ENCODE measurements around the gene KANSL2.
"Not testable (repeated sequence)": the region's sequence is repeated elsewhere in the genome, so short reads cannot be mapped to it uniquely, and the experiment has no call there.

Gene KANSL2, protein sequence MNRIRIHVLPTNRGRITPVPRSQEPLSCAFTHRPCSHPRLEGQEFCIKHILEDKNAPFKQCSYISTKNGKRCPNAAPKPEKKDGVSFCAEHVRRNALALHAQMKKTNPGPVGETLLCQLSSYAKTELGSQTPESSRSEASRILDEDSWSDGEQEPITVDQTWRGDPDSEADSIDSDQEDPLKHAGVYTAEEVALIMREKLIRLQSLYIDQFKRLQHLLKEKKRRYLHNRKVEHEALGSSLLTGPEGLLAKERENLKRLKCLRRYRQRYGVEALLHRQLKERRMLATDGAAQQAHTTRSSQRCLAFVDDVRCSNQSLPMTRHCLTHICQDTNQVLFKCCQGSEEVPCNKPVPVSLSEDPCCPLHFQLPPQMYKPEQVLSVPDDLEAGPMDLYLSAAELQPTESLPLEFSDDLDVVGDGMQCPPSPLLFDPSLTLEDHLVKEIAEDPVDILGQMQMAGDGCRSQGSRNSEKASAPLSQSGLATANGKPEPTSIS

DNA sequence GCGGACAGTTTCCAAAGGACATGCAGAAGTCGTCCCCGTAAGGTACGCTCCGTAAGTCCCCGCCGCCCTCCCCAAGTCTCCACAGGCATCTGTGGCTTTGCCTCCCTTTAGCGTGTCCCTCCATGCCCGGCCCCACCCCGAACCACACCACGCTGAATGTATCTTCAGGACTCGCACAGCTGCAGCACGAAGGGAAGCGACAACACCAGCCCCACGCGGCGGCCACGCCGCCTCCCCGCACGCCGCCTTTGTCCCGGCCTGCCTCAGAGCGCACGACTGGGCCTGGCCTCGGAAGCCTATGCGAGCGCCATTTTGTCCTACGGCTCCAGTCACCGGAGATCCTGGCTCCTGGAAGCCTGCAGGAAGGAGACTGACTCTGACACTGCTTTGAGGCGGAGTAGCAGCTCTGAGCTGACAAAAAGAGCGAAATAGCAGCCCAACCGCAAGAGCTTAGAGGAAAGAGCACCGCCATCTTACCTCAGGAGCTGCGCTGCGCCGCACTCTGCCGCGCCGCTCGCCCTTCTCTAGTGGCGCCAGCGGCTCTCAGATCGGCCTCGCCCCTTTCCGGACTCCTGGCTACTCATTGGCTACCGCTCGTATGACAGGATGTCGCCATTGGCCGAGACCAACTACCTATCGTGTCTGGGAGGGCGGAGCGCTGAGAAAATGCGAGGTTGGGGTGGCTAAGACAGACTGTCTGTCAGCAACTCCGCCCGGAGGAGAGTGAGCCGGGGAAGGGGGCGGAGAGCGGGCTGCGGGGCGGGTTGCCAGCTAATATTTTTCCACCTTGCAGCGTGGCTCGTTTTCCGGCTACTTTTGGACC lies at the start of gene KANSL2:
TSS of gene KANSL2 (minus strand) at position 529 of the 823 bp plus-strand sequence. CDS start 606 bp downstream, outside the sequence.
- Histone ChIP-seq H3K27me3 (ENCODE audit: insufficient read depth, low read length) (no peaks in the 10 kb centered on the region), H3K4me3 (ENCODE audit: low read length) (peak within 1 kb of the TSS; percentile 83), H3K36me3 (ENCODE audit: insufficient read depth, low read length) (peaks cover 36% of the 10 kb centered on the region), H3K9me3 (ENCODE audit: low read length) (no peaks in the 10 kb centered on the region), H3K4me1 (ENCODE audit: insufficient read depth, low read length) (peaks cover 28% of the 10 kb centered on the region), H2AFZ (ENCODE audit: low read depth, low read length) (peak within 1 kb of the TSS; percentile 55)

DNA sequence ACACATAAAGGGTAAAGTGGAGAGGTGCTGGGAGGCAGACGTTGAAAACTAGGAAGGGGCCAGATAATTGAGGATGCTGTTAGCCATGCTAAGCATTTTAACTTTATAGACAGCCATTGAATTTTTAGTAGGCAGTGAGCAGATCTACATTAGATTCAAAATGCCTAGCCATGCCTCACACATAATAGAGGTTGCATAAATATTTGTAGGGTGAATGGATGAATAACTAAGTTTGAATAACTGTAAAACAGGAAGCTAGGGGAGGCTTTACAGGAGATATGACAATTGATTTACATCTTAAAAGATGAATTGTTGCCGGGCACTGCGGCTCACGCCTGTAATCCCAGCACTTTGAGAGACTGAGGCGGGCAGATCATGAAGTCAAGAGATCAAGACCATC lies 46.8 kb upstream of the KANSL2 start:
- Histone ChIP-seq H3K36me3 (ENCODE audit: insufficient read depth, low read length) (no peaks in the 10 kb centered on the region), H3K4me1 (ENCODE audit: insufficient read depth, low read length) (peaks cover 3% of the 10 kb centered on the region), H3K27me3 (ENCODE audit: insufficient read depth, low read length) (no peaks in the 10 kb centered on the region), H3K4me3 (ENCODE audit: low read length) (no peak overlapping the region), H3K9me3 (ENCODE audit: low read length) (no peaks in the 10 kb centered on the region), H2AFZ (ENCODE audit: low read depth, low read length) (no peak overlapping the region)

- H2AFZ ChIP-seq (ENCODE audit: low read depth, low read length); H3K4me3 ChIP-seq (ENCODE audit: low read length); H3K4me1 ChIP-seq (ENCODE audit: insufficient read depth, low read length); H3K36me3 ChIP-seq (ENCODE audit: insufficient read depth, low read length); H3K9me3 ChIP-seq (ENCODE audit: low read length); H3K27me3 ChIP-seq (ENCODE audit: insufficient read depth, low read length): not testable (repeated sequence)
These were observed 38.7 kb upstream of the KANSL2 start for GRCh38 chr12:48720737-48721136.

DNA sequence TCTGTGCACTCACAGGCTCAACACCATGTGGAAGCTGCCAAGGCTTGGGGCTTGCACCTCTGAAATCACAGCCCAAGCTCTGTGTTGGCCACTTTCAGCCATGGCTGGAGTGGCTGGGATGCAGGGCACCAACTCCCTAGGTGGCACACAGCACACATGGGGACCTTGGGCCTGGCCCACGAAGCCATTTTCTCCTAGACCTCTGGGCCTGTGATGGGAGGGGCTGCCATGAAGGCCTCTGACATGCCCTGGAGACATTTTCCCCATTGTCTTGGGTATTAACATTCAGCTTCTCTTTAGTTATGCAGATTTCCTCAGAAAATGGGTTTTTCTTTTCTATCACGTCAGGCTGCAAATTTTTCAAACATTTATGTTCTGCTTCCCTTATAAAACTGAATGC lies 38.1 kb upstream of the KANSL2 start:
- H3K9me3 ChIP-seq (ENCODE audit: low read length); H3K4me1 ChIP-seq (ENCODE audit: insufficient read depth, low read length); H2AFZ ChIP-seq (ENCODE audit: low read depth, low read length); H3K27me3 ChIP-seq (ENCODE audit: insufficient read depth, low read length); H3K4me3 ChIP-seq (ENCODE audit: low read length); H3K36me3 ChIP-seq (ENCODE audit: insufficient read depth, low read length): not testable (repeated sequence)

GRCh38 chr12:48719002-48719401 lies 37.0 kb upstream of the KANSL2 start:
- H2AFZ ChIP-seq (ENCODE audit: low read depth, low read length); H3K9me3 ChIP-seq (ENCODE audit: low read length); H3K36me3 ChIP-seq (ENCODE audit: insufficient read depth, low read length); H3K4me3 ChIP-seq (ENCODE audit: low read length); H3K27me3 ChIP-seq (ENCODE audit: insufficient read depth, low read length): not testable (repeated sequence)
- H3K4me1 ChIP-seq (ENCODE audit: insufficient read depth, low read length) = peaks cover 20% of the 10 kb centered on the region

GRCh38 chr12:48717252-48717695 lies 35.2 kb upstream of the KANSL2 start:
- H3K9me3 ChIP-seq (ENCODE audit: low read length) = no peaks in the 10 kb centered on the region
- peaks cover 19% of the 10 kb centered on the region for H3K36me3 ChIP-seq (ENCODE audit: insufficient read depth, low read length)
- peak overlapping the region; percentile 54 for H2AFZ ChIP-seq (ENCODE audit: low read depth, low read length)
- H3K4me3 ChIP-seq (ENCODE audit: low read length) = peak overlapping the region; percentile 86
- H3K27me3 ChIP-seq (ENCODE audit: insufficient read depth, low read length) = no peaks in the 10 kb centered on the region
- peaks cover 20% of the 10 kb centered on the region for H3K4me1 ChIP-seq (ENCODE audit: insufficient read depth, low read length)

DNA sequence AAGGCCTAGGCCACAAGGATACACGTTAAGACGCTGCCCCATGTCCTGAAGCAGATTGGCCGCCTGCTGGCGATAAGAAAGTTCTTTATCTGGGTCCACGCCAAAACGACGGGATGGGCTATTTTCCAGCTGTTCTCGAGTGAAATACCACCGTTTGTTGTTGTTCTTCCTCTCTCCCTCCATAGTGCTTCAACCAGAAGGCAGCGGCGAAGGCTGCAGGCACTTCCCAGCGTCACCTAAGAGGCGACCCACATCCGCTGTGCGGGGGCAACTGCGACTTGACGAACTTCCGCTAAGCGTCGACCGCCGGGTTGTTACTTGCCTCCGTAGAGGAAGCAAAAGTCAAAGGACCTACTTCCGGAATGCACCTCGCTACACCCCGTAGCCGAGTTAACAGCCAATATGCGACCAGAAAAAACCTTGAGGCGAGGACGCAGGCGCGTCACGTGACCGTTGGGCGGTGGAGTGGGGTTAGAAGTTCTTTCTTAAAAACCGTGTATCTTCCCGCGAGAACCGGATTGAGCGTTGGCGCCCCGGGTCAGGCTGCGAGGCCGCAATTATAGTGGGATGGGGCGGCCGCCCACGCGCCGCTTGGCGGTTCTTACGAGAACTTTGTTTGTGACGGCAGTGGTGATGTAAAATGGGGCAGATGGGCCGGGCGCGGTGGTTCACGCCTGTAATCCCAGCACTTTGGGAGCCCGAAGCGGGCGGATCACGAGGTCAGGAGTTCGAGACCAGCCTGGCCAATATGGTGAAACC lies 34.6 kb upstream of the KANSL2 start, which contains the start of gene CCNT1:
TSS of gene CCNT1 (minus strand) at position 215 of the 759 bp plus-strand sequence. CDS start at position 183, 32 bp downstream.
- Histone ChIP-seq H2AFZ (ENCODE audit: low read depth, low read length) (peak within 1 kb of the TSS; percentile 54), H3K36me3 (ENCODE audit: insufficient read depth, low read length) (peaks cover 23% of the 10 kb centered on the region), H3K4me3 (ENCODE audit: low read length) (peak within 1 kb of the TSS; percentile 86), H3K27me3 (ENCODE audit: insufficient read depth, low read length) (no peaks in the 10 kb centered on the region), H3K9me3 (ENCODE audit: low read length) (no peaks in the 10 kb centered on the region), H3K4me1 (ENCODE audit: insufficient read depth, low read length) (peaks cover 20% of the 10 kb centered on the region)

DNA sequence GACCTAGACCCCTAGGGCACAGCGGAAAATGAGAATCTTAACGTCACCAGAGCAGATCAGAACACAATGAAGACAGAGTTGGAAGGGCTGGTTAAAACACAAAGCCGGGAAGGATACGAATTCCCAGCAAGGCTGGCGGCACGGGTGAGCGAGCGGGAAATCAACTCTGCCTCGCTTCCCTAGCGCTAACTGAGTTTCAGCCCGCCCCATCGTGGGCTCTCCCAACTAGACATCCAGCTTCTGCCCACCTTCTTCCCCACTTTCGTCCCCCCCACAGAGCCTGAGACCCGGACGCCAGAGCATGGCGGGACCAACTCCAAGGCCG lies 34.1 kb upstream of the KANSL2 start:
- peaks cover 20% of the 10 kb centered on the region for H3K4me1 ChIP-seq (ENCODE audit: insufficient read depth, low read length)
- peak overlapping the region; percentile 4 for H2AFZ ChIP-seq (ENCODE audit: low read depth, low read length)
- H3K36me3 ChIP-seq (ENCODE audit: insufficient read depth, low read length) = peaks cover 28% of the 10 kb centered on the region
- no peaks in the 10 kb centered on the region for H3K27me3 ChIP-seq (ENCODE audit: insufficient read depth, low read length)
- peak overlapping the region; percentile 86 for H3K4me3 ChIP-seq (ENCODE audit: low read length)
- H3K9me3 ChIP-seq (ENCODE audit: low read length) = no peaks in the 10 kb centered on the region

DNA sequence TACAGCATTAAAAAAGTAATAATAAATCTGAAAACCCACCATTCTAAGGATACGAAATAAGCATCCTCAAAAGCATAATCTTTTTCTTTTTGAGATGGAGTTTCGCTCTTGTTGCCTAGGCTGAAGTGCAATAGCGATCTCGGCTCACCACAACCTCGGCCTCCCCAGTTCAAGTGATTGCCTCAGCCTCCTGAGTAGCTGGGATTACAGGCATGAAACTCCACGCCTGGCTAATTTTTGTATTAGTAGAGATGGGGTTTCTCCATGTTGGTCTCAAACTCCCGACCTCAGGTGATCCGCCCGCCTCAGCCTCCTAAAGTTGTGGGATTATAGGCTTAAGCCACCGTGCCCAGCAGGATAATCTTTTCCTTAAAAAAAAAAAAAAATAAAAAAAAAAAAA lies 30.2 kb upstream of the KANSL2 start:
- Histone ChIP-seq H3K4me1 (ENCODE audit: insufficient read depth, low read length) (peaks cover 18% of the 10 kb centered on the region), H3K27me3 (ENCODE audit: insufficient read depth, low read length) (no peaks in the 10 kb centered on the region), H3K9me3 (ENCODE audit: low read length) (no peaks in the 10 kb centered on the region), H3K36me3 (ENCODE audit: insufficient read depth, low read length) (peaks cover 51% of the 10 kb centered on the region), H2AFZ (ENCODE audit: low read depth, low read length) (no peak overlapping the region), H3K4me3 (ENCODE audit: low read length) (no peak overlapping the region)

DNA sequence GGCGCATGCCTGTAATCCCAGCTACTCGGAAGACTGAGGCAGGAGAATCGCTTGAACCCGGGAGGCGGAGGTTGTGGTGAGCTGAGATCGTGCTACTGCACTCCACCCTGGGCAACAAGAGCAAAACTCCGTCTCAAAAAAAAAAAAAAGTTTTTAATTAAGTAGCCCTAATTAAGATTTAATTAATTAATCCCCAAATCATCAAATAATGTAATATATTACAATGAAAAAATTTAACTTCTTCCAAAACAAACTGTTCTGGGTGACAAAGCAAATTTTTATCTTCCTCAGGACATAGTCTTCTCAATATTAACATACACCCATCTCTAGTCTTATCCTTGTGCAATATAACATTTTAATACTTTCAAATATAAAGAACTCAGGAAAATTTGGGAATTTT lies 16.8 kb upstream of the KANSL2 start:
- not testable (repeated sequence) for H2AFZ ChIP-seq (ENCODE audit: low read depth, low read length); H3K9me3 ChIP-seq (ENCODE audit: low read length); H3K4me1 ChIP-seq (ENCODE audit: insufficient read depth, low read length); H3K27me3 ChIP-seq (ENCODE audit: insufficient read depth, low read length); H3K4me3 ChIP-seq (ENCODE audit: low read length)
- H3K36me3 ChIP-seq (ENCODE audit: insufficient read depth, low read length) = peaks cover 66% of the 10 kb centered on the region

DNA sequence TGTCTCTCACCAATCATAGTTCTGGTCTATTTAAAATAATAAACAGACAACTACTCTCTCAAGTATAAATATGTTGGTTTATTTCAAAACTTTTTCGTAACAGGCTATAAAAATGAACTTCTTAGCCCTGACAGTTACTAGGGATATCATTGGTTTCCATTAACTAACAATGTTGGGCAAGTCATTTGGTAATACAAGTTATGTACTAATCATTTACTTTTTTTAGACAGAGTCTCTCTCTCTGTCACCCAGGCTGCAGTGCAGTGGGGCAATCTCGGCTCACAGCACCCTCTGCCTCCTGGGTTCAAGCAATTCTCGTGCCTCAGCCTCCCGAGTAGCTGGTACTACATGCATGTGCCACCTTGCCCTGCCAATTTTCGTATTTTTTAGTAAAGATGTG lies 14.6 kb upstream of the KANSL2 start:
- no peak overlapping the region for H2AFZ ChIP-seq (ENCODE audit: low read depth, low read length)
- H3K9me3 ChIP-seq (ENCODE audit: low read length) = no peaks in the 10 kb centered on the region
- H3K4me3 ChIP-seq (ENCODE audit: low read length) = no peak overlapping the region
- no peaks in the 10 kb centered on the region for H3K4me1 ChIP-seq (ENCODE audit: insufficient read depth, low read length)
- H3K27me3 ChIP-seq (ENCODE audit: insufficient read depth, low read length) = no peaks in the 10 kb centered on the region
- H3K36me3 ChIP-seq (ENCODE audit: insufficient read depth, low read length) = peaks cover 73% of the 10 kb centered on the region

GRCh38 chr12:48695859-48696258 lies 13.8 kb upstream of the KANSL2 start:
- Histone ChIP-seq H3K9me3 (ENCODE audit: low read length) (no peaks in the 10 kb centered on the region), H3K4me3 (ENCODE audit: low read length) (no peak overlapping the region), H3K4me1 (ENCODE audit: insufficient read depth, low read length) (no peaks in the 10 kb centered on the region), H2AFZ (ENCODE audit: low read depth, low read length) (no peak overlapping the region), H3K36me3 (ENCODE audit: insufficient read depth, low read length) (peaks cover 79% of the 10 kb centered on the region), H3K27me3 (ENCODE audit: insufficient read depth, low read length) (no peaks in the 10 kb centered on the region)

DNA sequence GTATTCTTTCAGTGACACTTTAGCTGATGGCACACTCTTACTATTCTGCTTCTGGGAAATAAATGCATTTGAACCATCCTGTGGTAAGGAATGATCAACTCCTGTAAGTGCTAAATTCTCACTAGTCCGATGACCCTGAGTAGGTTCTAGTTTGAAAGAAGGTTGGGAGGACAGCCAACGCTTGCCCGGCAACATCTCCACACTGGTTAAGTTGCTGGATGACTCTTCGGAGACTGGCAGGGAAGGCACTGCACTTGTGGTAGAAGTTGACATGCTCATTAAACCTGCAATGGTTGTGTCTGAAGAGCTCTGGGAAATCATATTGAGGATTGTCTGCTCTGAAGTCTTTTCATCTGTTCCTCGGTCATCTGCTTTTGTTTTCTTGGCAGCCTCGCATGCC lies 12.0 kb upstream of the KANSL2 start:
- no peak overlapping the region for H3K4me3 ChIP-seq (ENCODE audit: low read length)
- no peaks in the 10 kb centered on the region for H3K9me3 ChIP-seq (ENCODE audit: low read length)
- H3K27me3 ChIP-seq (ENCODE audit: insufficient read depth, low read length) = no peaks in the 10 kb centered on the region
- no peak overlapping the region for H2AFZ ChIP-seq (ENCODE audit: low read depth, low read length)
- H3K4me1 ChIP-seq (ENCODE audit: insufficient read depth, low read length) = no peaks in the 10 kb centered on the region
- H3K36me3 ChIP-seq (ENCODE audit: insufficient read depth, low read length) = peaks cover 84% of the 10 kb centered on the region

Data from neuron (in vitro differentiated cells).